Measurements from ENCODE around the gene CDH23.
A peak's percentile ranks its signal among the peaks of the same experiment; 100 is the strongest.

Gene CDH23

GRCh38 chr10:71765176-71765904, 368.6 kb downstream of the CDH23 start:
- in situ Hi-C loops (cut with HindIII; ENCODE audit: low pct_ligation_motif_present, low pct_unique_long_range_greater_than_20kb, low sequenced_read_pairs) = no loop called here
- no peak for DNase-seq

GRCh38 chr10:71765906-71766716, 369.4 kb downstream of the CDH23 start:
- in situ Hi-C loops (cut with HindIII; ENCODE audit: low pct_ligation_motif_present, low pct_unique_long_range_greater_than_20kb, low sequenced_read_pairs) = no loop called here
- no peak for DNase-seq

GRCh38 chr10:71766717-71767419, 370.1 kb downstream of the CDH23 start:
- DNase-seq = peak; percentile 99
- in situ Hi-C loops (cut with HindIII; ENCODE audit: low pct_ligation_motif_present, low pct_unique_long_range_greater_than_20kb, low sequenced_read_pairs) = no loop called here

DNA sequence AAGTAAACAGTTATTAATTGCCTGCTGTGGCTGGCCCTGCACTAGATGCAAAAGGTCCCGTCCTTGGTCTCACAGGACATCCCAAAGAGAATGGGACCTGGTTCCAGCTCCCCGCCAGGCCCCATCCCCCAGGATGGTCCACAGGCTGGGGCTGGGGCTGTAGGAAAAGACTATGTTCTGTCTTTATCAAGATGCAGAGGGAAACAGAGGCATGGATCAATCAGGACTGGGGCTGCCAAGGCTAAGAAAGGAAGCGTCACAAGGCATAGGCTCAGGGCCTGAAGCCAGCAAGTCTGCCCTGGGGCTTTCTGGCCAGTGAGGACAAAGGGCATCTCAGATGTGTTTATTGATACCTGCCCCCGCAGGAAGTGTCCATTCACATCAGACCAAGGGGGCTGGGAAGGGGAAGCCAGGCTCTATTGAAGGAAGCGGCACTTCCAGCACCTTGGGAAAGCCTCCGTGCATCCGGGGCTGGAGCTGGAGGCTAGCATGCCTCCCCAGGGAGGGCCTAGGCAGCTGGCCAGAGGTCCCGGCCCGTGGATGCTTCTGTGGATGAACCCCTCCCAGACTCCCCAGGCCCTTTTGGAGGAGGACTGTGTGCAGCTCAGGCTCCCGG, 370.8 kb downstream of the CDH23 start:
- in situ Hi-C loops (cut with HindIII; ENCODE audit: low pct_ligation_motif_present, low pct_unique_long_range_greater_than_20kb, low sequenced_read_pairs) = no loop called here

GRCh38 chr10:71769279-71769823, 372.6 kb downstream of the CDH23 start:
- in situ Hi-C loops (cut with HindIII; ENCODE audit: low pct_ligation_motif_present, low pct_unique_long_range_greater_than_20kb, low sequenced_read_pairs) = no loop called here
- DNase-seq = no peak

More for the DNA sequence above, 370.8 kb downstream of the CDH23 start:
- no peak for DNase-seq

DNA sequence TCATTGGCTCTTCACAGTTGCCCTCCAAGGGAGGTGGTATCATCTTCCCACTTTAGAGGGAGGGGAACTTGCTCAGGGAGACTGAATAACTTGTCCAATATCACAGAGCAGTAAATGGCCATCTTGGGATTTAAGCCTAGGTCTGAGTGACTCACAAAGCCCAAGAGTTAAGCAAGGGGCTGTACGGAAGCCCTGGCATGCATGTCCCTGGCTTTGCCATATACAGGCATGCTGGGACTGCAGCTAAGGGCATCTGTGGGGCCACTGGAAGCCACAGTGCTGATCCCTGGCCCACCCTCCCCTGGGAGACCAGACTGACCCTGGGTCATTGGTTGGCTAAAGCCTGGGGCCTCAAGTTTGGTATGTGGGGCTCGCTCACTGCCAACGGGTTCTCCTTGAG, 373.5 kb downstream of the CDH23 start:
- in situ Hi-C loops (cut with HindIII; ENCODE audit: low pct_ligation_motif_present, low pct_unique_long_range_greater_than_20kb, low sequenced_read_pairs) = no loop called here
- DNase-seq = no peak

- in situ Hi-C loops (cut with HindIII; ENCODE audit: low pct_ligation_motif_present, low pct_unique_long_range_greater_than_20kb, low sequenced_read_pairs) = no loop called here
- no peak for DNase-seq
Observed at GRCh38 chr10:71770789-71771188, 374.1 kb downstream of the CDH23 start.

DNA sequence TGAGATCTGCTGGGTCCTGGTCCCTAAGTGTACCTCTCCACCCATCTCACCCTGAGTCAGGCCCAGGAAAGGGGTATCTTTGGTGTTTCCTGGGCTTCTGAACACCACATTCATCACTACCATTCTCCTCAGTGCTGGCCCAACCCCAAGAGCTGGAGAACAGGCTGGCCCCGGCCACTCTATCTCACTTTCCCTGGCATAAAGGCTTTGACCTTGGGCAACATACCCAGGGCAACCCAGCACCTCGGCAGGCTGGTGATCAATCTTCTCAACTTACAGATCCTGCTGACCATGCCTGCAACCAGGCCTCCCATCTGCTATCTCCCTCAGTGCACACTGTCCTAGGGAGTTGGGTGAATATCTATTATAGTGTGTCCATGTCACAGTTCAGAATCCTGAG, 374.5 kb downstream of the CDH23 start:
- no peak for DNase-seq
- in situ Hi-C loops (cut with HindIII; ENCODE audit: low pct_ligation_motif_present, low pct_unique_long_range_greater_than_20kb, low sequenced_read_pairs) = no loop called here

DNA sequence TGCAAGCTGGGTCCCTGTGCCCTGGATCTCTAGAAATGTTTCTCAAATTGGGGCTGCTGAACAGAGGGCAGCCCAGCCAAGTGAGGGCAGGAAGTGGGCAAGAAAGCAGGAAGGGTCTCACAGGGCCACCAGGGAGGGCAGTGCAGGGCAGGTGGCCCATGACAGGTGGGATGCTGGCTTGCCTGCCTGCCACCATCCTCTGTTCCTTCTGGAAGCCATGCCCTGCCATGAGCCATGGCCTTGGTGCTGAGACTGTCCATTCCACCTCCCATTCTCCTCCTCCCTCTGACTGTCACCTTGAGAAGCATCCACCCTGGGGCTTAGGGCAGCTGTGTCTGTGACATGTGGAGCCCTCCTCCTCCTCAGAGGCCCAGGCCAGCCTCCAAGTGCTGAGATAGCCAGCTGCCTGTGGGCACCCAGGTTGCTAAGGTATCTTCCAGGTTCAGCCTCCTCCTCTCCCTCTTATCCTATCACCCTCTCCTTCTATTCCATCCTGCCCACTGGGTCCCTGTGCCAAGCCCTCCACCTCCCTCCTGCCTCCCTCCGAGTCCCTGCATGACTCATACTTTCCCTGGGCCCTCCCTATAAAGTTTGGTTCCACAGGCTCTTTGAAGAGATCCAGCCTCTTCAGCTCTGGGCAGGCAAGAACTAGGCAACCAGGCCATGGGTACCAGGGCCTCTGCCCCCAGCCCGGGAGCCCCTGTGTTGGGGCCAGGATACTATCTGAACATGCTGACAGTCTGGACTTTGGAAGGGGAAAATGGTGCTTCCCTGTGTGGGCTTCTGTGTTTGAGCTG, 375.3 kb downstream of the CDH23 start:
- peak; percentile 82 for DNase-seq
- in situ Hi-C loops (cut with HindIII; ENCODE audit: low pct_ligation_motif_present, low pct_unique_long_range_greater_than_20kb, low sequenced_read_pairs) = no loop called here

GRCh38 chr10:71772832-71773220, 376.1 kb downstream of the CDH23 start:
- in situ Hi-C loops (cut with HindIII; ENCODE audit: low pct_ligation_motif_present, low pct_unique_long_range_greater_than_20kb, low sequenced_read_pairs) = no loop called here
- DNase-seq = no peak

DNA sequence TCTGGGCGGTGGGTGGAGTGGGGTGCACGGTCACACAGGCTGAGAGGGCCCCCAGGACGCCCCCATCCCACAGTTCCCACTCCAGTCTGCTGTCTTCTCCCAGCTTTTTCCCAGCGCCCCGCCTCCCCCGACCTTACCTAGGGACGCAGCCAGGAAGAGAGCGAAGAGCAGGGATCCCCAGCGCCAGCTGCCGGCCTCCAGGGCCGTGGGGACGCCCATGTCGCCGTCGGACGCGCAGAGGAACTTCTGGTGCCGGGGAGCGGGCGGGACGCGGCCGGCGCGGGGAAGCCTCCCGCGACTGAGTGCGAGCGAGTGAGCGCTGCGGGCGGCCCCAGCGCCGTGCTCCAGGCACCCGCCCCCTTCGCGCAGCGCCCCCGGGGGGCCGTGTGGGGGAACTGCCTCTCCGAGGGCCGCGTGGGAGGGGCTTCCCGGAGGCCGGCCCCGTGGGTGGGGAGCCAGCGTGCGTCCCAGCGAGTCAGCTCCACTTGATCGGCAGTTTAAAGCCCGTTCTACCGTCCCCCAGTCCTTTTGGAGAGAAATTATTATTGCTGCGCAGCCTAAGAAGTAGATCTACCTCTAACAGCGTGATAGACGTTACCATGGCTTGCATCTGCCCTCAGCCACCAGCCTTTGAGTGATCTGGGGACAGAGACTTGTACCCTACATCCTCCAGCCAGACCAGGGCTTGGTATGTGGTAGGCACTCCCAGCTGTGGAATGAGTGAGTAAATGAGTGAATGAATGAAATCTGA, 376.7 kb downstream of the CDH23 start, which contains the start of gene VSIR:
VSIR (minus strand) TSS at position 300 of the 751 bp plus-strand sequence; CDS start at position 219, 81 bp downstream.
- in situ Hi-C loops (cut with HindIII; ENCODE audit: low pct_ligation_motif_present, low pct_unique_long_range_greater_than_20kb, low sequenced_read_pairs) = no loop called here

DNA sequence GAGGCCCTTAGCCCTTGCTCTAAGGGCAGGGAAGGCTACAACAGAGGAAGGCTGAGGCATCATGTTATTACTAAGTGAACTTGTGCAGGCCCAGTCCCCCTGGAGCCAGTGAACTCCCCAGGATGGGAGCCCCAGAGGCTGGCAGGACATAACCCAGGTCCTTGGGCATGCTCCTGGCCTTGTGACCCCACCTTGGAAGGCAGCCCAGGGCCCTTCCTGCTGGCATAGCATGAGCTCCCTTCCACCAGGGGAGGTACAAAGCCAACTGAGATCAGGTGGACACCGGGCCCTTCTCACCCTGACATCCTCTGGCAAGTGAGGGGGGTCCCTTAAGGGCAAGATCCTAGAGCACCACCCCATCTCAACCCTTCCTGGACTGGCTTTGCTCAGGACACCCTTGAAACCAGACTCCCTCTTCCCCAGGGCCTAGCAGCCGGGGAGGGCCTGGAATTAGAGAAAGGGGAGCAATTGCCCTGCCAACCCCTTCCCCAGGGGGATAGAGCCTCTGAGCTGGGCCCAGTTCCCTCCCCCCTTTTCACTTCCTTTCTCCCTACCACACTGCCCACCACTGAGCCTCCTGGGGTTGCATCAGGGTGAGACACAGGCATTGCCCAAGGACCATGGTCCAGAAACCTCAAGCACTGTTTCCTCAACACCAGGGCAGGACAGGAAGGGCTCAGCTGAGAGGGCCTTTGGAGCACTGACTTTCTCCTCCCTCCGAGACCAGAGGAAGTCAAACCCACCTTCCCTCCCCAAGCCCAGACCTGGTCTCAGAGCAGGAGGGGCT, 378.4 kb downstream of the CDH23 start:
- DNase-seq = no peak
- in situ Hi-C loops (cut with HindIII; ENCODE audit: low pct_ligation_motif_present, low pct_unique_long_range_greater_than_20kb, low sequenced_read_pairs) = no loop called here

More for the DNA sequence above, 376.7 kb downstream of the CDH23 start, which contains the start of gene VSIR:
- peak; percentile 83 for DNase-seq

- in situ Hi-C loops (cut with HindIII; ENCODE audit: low pct_ligation_motif_present, low pct_unique_long_range_greater_than_20kb, low sequenced_read_pairs) = no loop called here
- DNase-seq = no peak
Observed at GRCh38 chr10:71776481-71776925, 379.8 kb downstream of the CDH23 start.

DNA sequence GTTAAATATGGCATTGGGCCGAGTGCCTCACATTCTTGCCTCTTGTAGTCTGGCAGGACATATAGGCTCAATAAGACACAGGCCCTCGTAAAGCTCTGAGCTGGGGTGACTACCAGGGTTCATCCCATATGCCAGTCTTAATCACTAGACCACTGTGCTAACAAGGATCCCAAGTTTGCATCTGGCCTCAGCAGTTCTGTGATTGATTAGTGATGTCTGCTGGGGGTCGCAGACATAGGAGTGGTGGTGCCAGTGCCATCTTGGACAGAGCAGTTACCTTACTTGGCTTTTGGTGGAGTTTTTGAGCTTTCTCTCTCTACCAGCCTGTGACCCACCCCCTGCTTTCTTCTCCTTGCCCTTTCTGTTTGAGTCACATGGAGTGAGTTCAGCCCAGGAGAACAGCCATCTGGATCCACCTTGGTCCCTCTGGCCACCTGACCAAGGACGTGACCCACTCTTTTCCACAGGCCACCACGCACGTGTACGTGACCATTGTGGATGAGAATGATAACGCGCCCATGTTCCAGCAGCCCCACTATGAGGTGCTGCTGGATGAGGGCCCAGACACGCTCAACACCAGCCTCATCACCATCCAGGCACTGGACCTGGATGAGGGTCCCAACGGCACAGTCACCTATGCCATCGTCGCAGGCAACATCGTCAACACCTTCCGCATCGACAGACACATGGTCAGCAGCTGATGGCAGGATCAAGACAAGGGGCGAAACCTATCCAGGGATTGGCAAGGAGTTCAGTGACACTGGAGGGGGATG, 380.7 kb downstream of the CDH23 start:
- in situ Hi-C loops (cut with HindIII; ENCODE audit: low pct_ligation_motif_present, low pct_unique_long_range_greater_than_20kb, low sequenced_read_pairs) = no loop called here
- no peak for DNase-seq

GRCh38 chr10:71778071-71778825, 381.5 kb downstream of the CDH23 start:
- in situ Hi-C loops (cut with HindIII; ENCODE audit: low pct_ligation_motif_present, low pct_unique_long_range_greater_than_20kb, low sequenced_read_pairs) = no loop called here
- DNase-seq = no peak

Measured in ACHN (cell line).